K562 (cell line): ENCODE measurements around the gene TUT4. TPM values are rescaled to one million over a fixed set of nuclear protein-coding genes. Genes with fewer than 3 reads are reported as not detected.

Experiments
- ARID2 ChIP-seq: fragments of 450-650 bp; IDR thresholded peaks from 2 replicates; pipeline ENCODE4 v1.6.1; 2017; ENCODE audit warnings: antibody characterized with exemption, mild to moderate bottlenecking
- CBX5 ChIP-seq: IDR thresholded peaks from 2 replicates; pipeline ENCODE4 v1.6.1; 2014; ENCODE audit warnings: low read depth, borderline replicate concordance
- CCAR2 ChIP-seq: fragments of 200-400 bp; formaldehyde crosslinking; IDR thresholded peaks from 2 replicates; pipeline ENCODE4 v1.6.1; 2017; ENCODE audit warnings: mild to moderate bottlenecking, low read depth, low read length
- ID3 ChIP-seq, 2 experiments: fragments of 250-450 bp in 1 of 2; fragments of 450-650 bp in 1 of 2; sonication (Bioruptor Pico) in 1 of 2; IDR thresholded peaks; 2 replicates each; pipeline versions ENCODE4 v1.6.1 to v1.8.0; 2016 to 2021; ENCODE audit warnings: mild to moderate bottlenecking in 2 of 2, moderate library complexity in 2 of 2, missing compliant biosample characterization in 1 of 2, missing genetic modification characterization in 1 of 2
- JUNB ChIP-seq: fragments of 450-650 bp; formaldehyde crosslinking; conservative IDR thresholded peaks from 2 replicates; pipeline ENCODE4 v1.4.0; 2020; ENCODE audit warnings: mild to moderate bottlenecking
- KDM2B ChIP-seq: fragments of 250-450 bp; sonication (Bioruptor Pico); IDR thresholded peaks from 2 replicates; pipeline ENCODE4 v1.8.0; 2021; ENCODE audit warnings: mild to moderate bottlenecking, moderate library complexity
- MAFK ChIP-seq: IDR thresholded peaks from 2 replicates; pipeline ENCODE4 v1.6.1; 2011; ENCODE audit warnings: low read length, improper control_type of control experiment
- MTF1 ChIP-seq: fragments of 250-450 bp; sonication (Bioruptor Pico); IDR thresholded peaks from 2 replicates; pipeline ENCODE4 v1.9.0; 2021; ENCODE audit warnings: moderate library complexity, mild to moderate bottlenecking, inconsistent platforms, borderline replicate concordance
- MYNN ChIP-seq, 2 experiments: sonication (generic); formaldehyde crosslinking in 1 of 2; IDR thresholded peaks; 2 replicates each; pipeline versions ENCODE4 v1.5.0 to v1.6.1; 2016 to 2020; ENCODE audit warnings: antibody characterized with exemption in 1 of 2, missing genetic modification reagents in 1 of 2
- NFYB ChIP-seq: IDR thresholded peaks from 2 replicates; pipeline ENCODE4 v1.6.1; 2011; ENCODE audit warnings: mild to moderate bottlenecking, moderate library complexity; ENCODE audit not compliant: insufficient read length; ENCODE audit errors: extremely low read depth
- NUFIP1 ChIP-seq: fragments of 450-650 bp; IDR thresholded peaks from 2 replicates; pipeline ENCODE4 v1.6.1; 2018; ENCODE audit not compliant: partially characterized antibody
- PHTF2 ChIP-seq: fragments of 250-450 bp; sonication (Bioruptor Pico); IDR thresholded peaks from 2 replicates; pipeline ENCODE4 v1.5.0; 2021; ENCODE audit warnings: mild to moderate bottlenecking
- POLR2B ChIP-seq: fragments of 450-650 bp; IDR thresholded peaks from 2 replicates; pipeline ENCODE4 v1.6.1; 2018; ENCODE audit warnings: low read depth; ENCODE audit not compliant: partially characterized antibody
- RB1 ChIP-seq: fragments of 450-650 bp; IDR thresholded peaks from 2 replicates; pipeline ENCODE4 v1.6.1; 2017; ENCODE audit warnings: low read depth, mild to moderate bottlenecking
- RBM22 ChIP-seq: fragments of 200-400 bp; formaldehyde crosslinking; IDR thresholded peaks from 2 replicates; pipeline ENCODE4 v1.6.1; 2018; ENCODE audit warnings: low read length, low read depth; ENCODE audit not compliant: poor library complexity, severe bottlenecking
- RNF2 ChIP-seq: sonication (generic); IDR thresholded peaks from 2 replicates; pipeline ENCODE4 v1.6.1; 2016
- SRSF3 ChIP-seq: fragments of 200-400 bp; formaldehyde crosslinking; IDR thresholded peaks from 2 replicates; pipeline ENCODE4 v1.6.1; 2016; ENCODE audit warnings: mild to moderate bottlenecking, low read length, moderate library complexity; ENCODE audit not compliant: insufficient read depth
- TFE3 ChIP-seq: fragments of 450-650 bp; formaldehyde crosslinking; IDR thresholded peaks from 2 replicates; pipeline ENCODE4 v1.4.0; 2020; ENCODE audit warnings: mild to moderate bottlenecking, mixed read lengths
- ZBTB33 ChIP-seq: sonication (generic); formaldehyde crosslinking; IDR thresholded peaks from 2 replicates; pipeline ENCODE4 v1.8.1; 2023; ENCODE audit warnings: mild to moderate bottlenecking, missing genetic modification reagents
- ZNF75A ChIP-seq: fragments of 450-650 bp; formaldehyde crosslinking; IDR thresholded peaks from 2 replicates; pipeline ENCODE4 v1.4.0; 2020; ENCODE audit warnings: mild to moderate bottlenecking
- polyA plus RNA-seq, 8 experiments: library from polyadenylated mRNA; depleted of rRNA in 4 of 8; stranded (reverse) in 5 of 8; unstranded in 3 of 8; fragments of >200 nt; fragmentation: Nextera tagmentation in 2 of 8; fragmentation: Illumina TruSeq in 1 of 8; extraction: Ambion mirVana in 2 of 8; extraction: Trizol in 1 of 8; gene quantifications; 2 replicates each; pipeline versions ENCODE4 v1.2.1 to v1.2.3, GENCODE V29; 2011 to 2014; ENCODE audit warnings: inconsistent platforms in 1 of 8, missing spikeins in 1 of 8
- total RNA-seq, 7 experiments: library from RNA; depleted of rRNA in 6 of 7; stranded (reverse); fragments of >200 nt in 6 of 7; fragmentation: Illumina TruSeq in 2 of 7; extraction: Trizol in 2 of 7; gene quantifications; 2 replicates each; pipeline versions ENCODE4 v1.2.1 to v1.2.3, GENCODE V29; 2011 to 2021; ENCODE audit warnings: low replicate concordance in 1 of 7
- TF ChIP-seq, protein P1 (sequence below): fragments of 250-450 bp; sonication (Bioruptor Pico); IDR thresholded peaks from 2 replicates; pipeline ENCODE4 v1.4.0; 2020; ENCODE audit warnings: borderline replicate concordance

TUT4 gene
- total and polyA plus RNA-seq, 9 of the 15 experiments (the other 6 are each of a cell fraction or from before 2014, with no cell fraction given) = 15.8 to 53.5 (median 36.7) TPM

GRCh38 chr1:52552505-52553361, at the start of gene TUT4 (continued):
- TF ChIP-seq ZBTB33 (CRISPR knock-in tag) (peak; percentile 52; the same call in 1 of the 2 replicates), NFYB (no peak), RNF2 (peak; percentile 51; the same call in 1 of the 2 replicates), NUFIP1 (no peak), PHTF2 (CRISPR knock-in tag) (no peak), KDM2B (CRISPR knock-in tag) (no peak), SRSF3 (no peak), MYNN (IDR thresholded peaks at IDR 0.05) (no peak), MYNN (CRISPR knock-in tag; IDR thresholded peaks at IDR 0.05) (no peak), ZNF75A (CRISPR knock-in tag) (no peak), RBM22 (peak; percentile 50), ID3 (CRISPR knock-in tag; IDR thresholded peaks at IDR 0.05) (no peak), ID3 (tag; IDR thresholded peaks at IDR 0.05) (peak; percentile 91; the same call in 1 of the 2 replicates), CCAR2 (no peak), ARID2 (0 out of 2 replicates have a peak, but pooled peaks have one; percentile 31), MTF1 (CRISPR knock-in tag) (no peak), RB1 (peak; percentile 86), TFE3 (CRISPR knock-in tag) (no peak), MAFK (no peak), CBX5 (no peak), POLR2B (peak; percentile 75), JUNB (CRISPR knock-in tag) (no peak)
- TF ChIP-seq, protein P1, sequence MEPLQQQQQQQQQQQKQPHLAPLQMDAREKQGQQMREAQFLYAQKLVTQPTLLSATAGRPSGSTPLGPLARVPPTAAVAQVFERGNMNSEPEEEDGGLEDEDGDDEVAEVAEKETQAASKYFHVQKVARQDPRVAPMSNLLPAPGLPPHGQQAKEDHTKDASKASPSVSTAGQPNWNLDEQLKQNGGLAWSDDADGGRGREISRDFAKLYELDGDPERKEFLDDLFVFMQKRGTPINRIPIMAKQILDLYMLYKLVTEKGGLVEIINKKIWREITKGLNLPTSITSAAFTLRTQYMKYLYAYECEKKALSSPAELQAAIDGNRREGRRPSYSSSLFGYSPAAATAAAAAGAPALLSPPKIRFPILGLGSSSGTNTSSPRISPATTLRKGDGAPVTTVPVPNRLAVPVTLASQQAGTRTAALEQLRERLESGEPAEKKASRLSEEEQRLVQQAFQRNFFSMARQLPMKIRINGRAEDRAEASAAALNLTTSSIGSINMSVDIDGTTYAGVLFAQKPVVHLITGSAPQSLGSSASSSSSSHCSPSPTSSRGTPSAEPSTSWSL = peak; percentile 91
